Sigmoid colon (tissue), 4 donors: ENCODE results near the gene SLC35F4.

Experiments
- CTCF ChIP-seq, 4 experiments: fragments of 450-650 bp in 3 of 4; fragments of 200-600 bp in 1 of 4; IDR thresholded peaks; one replicate each; pipeline ENCODE4 v1.5.1; 2016 to 2019; ENCODE audit warnings: antibody characterized with exemption in 4 of 4, mild to moderate bottlenecking in 3 of 4, moderate library complexity in 2 of 4
- POLR2AphosphoS5 ChIP-seq, 4 donors: sonication (generic); formaldehyde crosslinking; IDR thresholded peaks; one replicate each; pipeline ENCODE4 v1.6.1; 2017; ENCODE audit warnings: antibody characterized with exemption in 4 of 4

DNA sequence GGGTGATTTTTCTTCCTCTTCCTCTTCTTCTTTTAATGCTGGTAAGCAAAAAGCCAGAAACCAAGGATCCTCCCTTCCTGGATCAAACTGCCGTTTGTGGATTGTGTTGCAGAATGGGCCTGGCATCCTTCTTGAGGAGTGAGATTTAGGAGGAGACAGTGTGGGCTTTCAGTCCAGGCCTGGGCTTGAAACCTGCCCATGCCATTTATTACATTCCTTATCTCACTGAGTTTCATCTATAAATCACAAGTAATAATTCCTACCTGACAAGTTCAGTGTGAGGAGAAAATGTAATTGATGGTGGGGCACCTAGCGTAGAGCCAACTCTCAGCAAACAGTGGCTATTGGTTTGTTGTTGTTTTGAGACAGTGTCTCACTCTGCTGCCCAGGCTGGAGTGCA is 126.4 kb downstream of the SLC35F4 start:
- no peak for TF ChIP-seq CTCF (IDR thresholded peaks at IDR 0.05)
- TF ChIP-seq POLR2AphosphoS5 (IDR thresholded peaks at IDR 0.05), result no peak
